CD14-positive monocyte (primary cell): Measurements from ENCODE around the gene NPHP3. TPM values are rescaled to one million over a fixed set of nuclear protein-coding genes. Genes with fewer than 3 reads are reported as not detected.

Source experiments
- DNase-seq, 3 donors: peaks; one replicate each; pipeline ENCODE4 v3.0.0-alpha.2; 2011 to 2022
- H2AFZ ChIP-seq: 2 replicates; pipeline ENCODE4 v1.6.0; 2012; ENCODE audit warnings: mild to moderate bottlenecking, low read depth, low read length, inconsistent platforms; ENCODE audit not compliant: insufficient read depth, poor library complexity, severe bottlenecking
- H3K27ac ChIP-seq, 2 donors: 1 replicate in 1 of 2; 2 replicates in 1 of 2; pipeline ENCODE4 v1.5.1; 2012 to 2013; ENCODE audit warnings: low read length in 2 of 2, control low read depth in 1 of 2, inconsistent platforms in 1 of 2, low read depth in 1 of 2, mild to moderate bottlenecking in 1 of 2
- H3K27me3 ChIP-seq, 2 donors: one replicate each; pipeline versions ENCODE4 v1.6.0 to v1.6.1; 2011 to 2013; ENCODE audit warnings: low read length in 2 of 2; ENCODE audit not compliant: control insufficient read depth in 2 of 2, insufficient read depth in 2 of 2
- H3K36me3 ChIP-seq, 2 donors: replicated peaks in 1 of 2; 1 replicate in 1 of 2; 2 replicates in 1 of 2; pipeline versions ENCODE4 v1.5.1 to v1.6.1; 2012 to 2013; ENCODE audit warnings: low read length in 2 of 2, control low read depth in 1 of 2, inconsistent platforms in 1 of 2, mild to moderate bottlenecking in 1 of 2; ENCODE audit not compliant: insufficient read depth in 2 of 2, control insufficient read depth in 1 of 2
- H3K4me1 ChIP-seq, 2 donors: 1 replicate in 1 of 2; 2 replicates in 1 of 2; pipeline versions ENCODE4 v1.5.1 to v1.6.1; 2012 to 2013; ENCODE audit warnings: low read length in 2 of 2, control low read depth in 1 of 2, inconsistent platforms in 1 of 2, mild to moderate bottlenecking in 1 of 2, moderate library complexity in 1 of 2; ENCODE audit not compliant: insufficient read depth in 2 of 2, control insufficient read depth in 1 of 2
- H3K4me2 ChIP-seq: replicated peaks from 2 replicates; pipeline ENCODE3; 2012; ENCODE audit warnings: low read length, moderate library complexity, mild to moderate bottlenecking; ENCODE audit not compliant: poor library complexity, severe bottlenecking; ENCODE audit errors: extremely low read depth
- H3K4me3 ChIP-seq, 3 experiments: fragments of 200-600 bp in 1 of 3; sonication (generic) in 1 of 3; replicated peaks in 1 of 3; 1 replicate in 2 of 3; 2 replicates in 1 of 3; pipeline ENCODE4 v1.5.1; 2011 to 2013; ENCODE audit warnings: low read length in 3 of 3, mild to moderate bottlenecking in 3 of 3, control low read depth in 2 of 3, low read depth in 2 of 3, inconsistent platforms in 1 of 3, moderate library complexity in 1 of 3
- H3K79me2 ChIP-seq: 2 replicates; pipeline ENCODE4 v1.6.0; 2012; ENCODE audit warnings: mild to moderate bottlenecking, control low read depth, inconsistent platforms, low read length, moderate library complexity; ENCODE audit not compliant: insufficient read depth
- H3K9ac ChIP-seq: 2 replicates; pipeline ENCODE4 v1.6.0; 2017; ENCODE audit warnings: low read length, mild to moderate bottlenecking; ENCODE audit not compliant: insufficient read depth, poor library complexity, severe bottlenecking
- H3K9me3 ChIP-seq, 2 donors: replicated peaks in 1 of 2; 1 replicate in 1 of 2; 2 replicates in 1 of 2; pipeline versions ENCODE4 v1.5.1 to v1.6.1; 2012 to 2013; ENCODE audit warnings: low read length in 2 of 2, control low read depth in 1 of 2; ENCODE audit not compliant: control insufficient read depth in 1 of 2, insufficient read depth in 1 of 2
- H4K20me1 ChIP-seq: 2 replicates; pipeline ENCODE4 v1.6.0; 2012; ENCODE audit warnings: mild to moderate bottlenecking, low read length, control low read depth, moderate library complexity; ENCODE audit not compliant: insufficient read depth
- H3K27ac Mint-ChIP-seq, 7 donors: one replicate each; pipeline ENCODE4 v1.8.0; 2020; ENCODE audit warnings: mild to moderate bottlenecking in 7 of 7, mixed read lengths in 7 of 7, moderate library complexity in 6 of 7, inconsistent platforms in 2 of 7
- H3K27me3 Mint-ChIP-seq, 3 donors: one replicate each; pipeline ENCODE4 v1.8.0; 2021 to 2022; ENCODE audit warnings: low read depth in 3 of 3, mild to moderate bottlenecking in 3 of 3, mixed read lengths in 3 of 3, moderate library complexity in 3 of 3, inconsistent platforms in 1 of 3
- H3K36me3 Mint-ChIP-seq, 2 donors: one replicate each; pipeline ENCODE4 v1.8.0; 2020; ENCODE audit warnings: mixed read lengths in 2 of 2, inconsistent platforms in 1 of 2, mild to moderate bottlenecking in 1 of 2
- H3K4me1 Mint-ChIP-seq: one replicate; pipeline ENCODE4 v1.8.0; 2020; ENCODE audit warnings: mild to moderate bottlenecking, mixed read lengths
- H3K4me3 Mint-ChIP-seq, 2 donors: one replicate each; pipeline ENCODE4 v1.8.0; 2020; ENCODE audit warnings: mild to moderate bottlenecking in 2 of 2, mixed read lengths in 2 of 2, moderate library complexity in 1 of 2
- H3K9me3 Mint-ChIP-seq, 7 donors: one replicate each; pipeline ENCODE4 v1.8.0; 2020 to 2022; ENCODE audit warnings: mixed read lengths in 7 of 7, mild to moderate bottlenecking in 6 of 7, moderate library complexity in 6 of 7, inconsistent platforms in 2 of 7
- WGBS: methylation state at CpG from one replicate; pipeline ENCODE4 v1.1.5; 2013; ENCODE audit warnings: missing lambda C conversion rate; ENCODE audit not compliant: insufficient coverage; 5-methylcytosine and 5-hydroxymethylcytosine counted together
- intact Hi-C, 2 donors: fragments of 100-400 bp; cut with micrococcal nuclease; formaldehyde crosslinking; loops; one replicate each; pipeline versions ENCODE4 v1.15.0 to v1.15.1; 2023
- polyA plus RNA-seq, 3 donors: library from polyadenylated mRNA; depleted of rRNA in 1 of 3; unstranded in 2 of 3; stranded (reverse) in 1 of 3; fragments of 300-500 nt in 2 of 3; fragments of >200 nt in 1 of 3; fragmentation: Illumina TruSeq in 2 of 3; gene quantifications; 1 replicate in 2 of 3; 2 replicates in 1 of 3; pipeline ENCODE4 v1.2.3, GENCODE V29; 2012 to 2021
- TF ChIP-seq, protein P1 (sequence below): fragments of 200-600 bp; IDR thresholded peaks from one replicate; pipeline ENCODE4 v1.8.0; 2022; ENCODE audit warnings: antibody characterized with exemption, mild to moderate bottlenecking

Gene NPHP3
- polyA plus RNA-seq, 3 donors: 1.3 to 15.0 (median 2.0) TPM

- H3K4me1 ChIP-seq: peaks cover 7 to 11% of the 10 kb centered on the region in 2 donors
- intact Hi-C loops: no loop called here
- H2AFZ ChIP-seq: no peak overlapping the region
- no peak overlapping the region for H3K9ac ChIP-seq
- no CpG with 5 or more reads among the region's 2 CpGs for WGBS
- Mint-ChIP-seq H3K4me3 (no peak overlapping the region), H3K27ac (no peak overlapping the region), H3K36me3 (no peaks in the 10 kb centered on the region), H3K27me3 (no peaks in the 10 kb centered on the region), H3K9me3 (no peaks in the 10 kb centered on the region), H3K4me1 (peaks cover 18% of the 10 kb centered on the region)
- H3K4me3 ChIP-seq: no peak overlapping the region
- no peaks in the 10 kb centered on the region for H4K20me1 ChIP-seq
- no peak overlapping the region for H3K4me2 ChIP-seq
- H3K27ac ChIP-seq: no peak overlapping the region
- no peaks in the 10 kb centered on the region for H3K9me3 ChIP-seq
- no peaks in the 10 kb centered on the region for H3K27me3 ChIP-seq
- TF ChIP-seq, protein P1, sequence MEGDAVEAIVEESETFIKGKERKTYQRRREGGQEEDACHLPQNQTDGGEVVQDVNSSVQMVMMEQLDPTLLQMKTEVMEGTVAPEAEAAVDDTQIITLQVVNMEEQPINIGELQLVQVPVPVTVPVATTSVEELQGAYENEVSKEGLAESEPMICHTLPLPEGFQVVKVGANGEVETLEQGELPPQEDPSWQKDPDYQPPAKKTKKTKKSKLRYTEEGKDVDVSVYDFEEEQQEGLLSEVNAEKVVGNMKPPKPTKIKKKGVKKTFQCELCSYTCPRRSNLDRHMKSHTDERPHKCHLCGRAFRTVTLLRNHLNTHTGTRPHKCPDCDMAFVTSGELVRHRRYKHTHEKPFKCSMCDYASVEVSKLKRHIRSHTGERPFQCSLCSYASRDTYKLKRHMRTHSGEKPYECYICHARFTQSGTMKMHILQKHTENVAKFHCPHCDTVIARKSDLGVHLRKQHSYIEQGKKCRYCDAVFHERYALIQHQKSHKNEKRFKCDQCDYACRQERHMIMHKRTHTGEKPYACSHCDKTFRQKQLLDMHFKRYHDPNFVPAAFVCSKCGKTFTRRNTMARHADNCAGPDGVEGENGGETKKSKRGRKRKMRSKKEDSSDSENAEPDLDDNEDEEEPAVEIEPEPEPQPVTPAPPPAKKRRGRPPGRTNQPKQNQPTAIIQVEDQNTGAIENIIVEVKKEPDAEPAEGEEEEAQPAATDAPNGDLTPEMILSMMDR: no peak
- no peaks in the 10 kb centered on the region for H3K36me3 ChIP-seq
- H3K79me2 ChIP-seq: peaks cover 5% of the 10 kb centered on the region
- no peak for DNase-seq
Measured at GRCh38 chr3:132655471-132655870, 66.7 kb downstream of the NPHP3 start.

DNA sequence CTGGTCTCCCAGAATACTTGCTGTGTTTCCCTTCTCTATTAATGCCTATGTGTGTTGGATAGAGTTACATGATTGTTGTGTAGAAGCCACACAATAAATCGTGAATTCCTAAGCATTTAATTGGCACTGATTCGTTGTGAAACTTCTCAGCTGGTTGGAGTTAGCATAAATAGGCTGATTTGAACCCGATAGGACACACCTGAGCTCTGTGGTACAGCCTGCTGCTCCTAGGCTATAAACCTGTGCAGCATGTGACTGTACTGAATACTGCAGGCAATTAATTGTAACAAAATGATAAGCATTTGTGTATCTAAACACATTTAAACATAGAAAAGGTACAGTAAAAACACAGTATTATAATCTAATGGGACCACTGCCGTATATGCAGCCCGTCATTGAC lies 67.5 kb downstream of the NPHP3 start:
- H3K27me3 Mint-ChIP-seq: no peaks in the 10 kb centered on the region
- TF ChIP-seq, protein P1: no peak
- 100% methylated on average over 4 of the region's 5 CpGs for WGBS

More for the DNA sequence above, 67.5 kb downstream of the NPHP3 start:
- H2AFZ ChIP-seq: no peak overlapping the region
- no peaks in the 10 kb centered on the region for H3K79me2 ChIP-seq
- H3K36me3 ChIP-seq: no peaks in the 10 kb centered on the region
- no peak overlapping the region for H3K27ac Mint-ChIP-seq
- H3K9me3 Mint-ChIP-seq: no peaks in the 10 kb centered on the region
- intact Hi-C loops: no loop called here
- H3K9ac ChIP-seq: no peak overlapping the region
- H3K9me3 ChIP-seq: no peaks in the 10 kb centered on the region
- H3K36me3 Mint-ChIP-seq: no peaks in the 10 kb centered on the region
- no peak overlapping the region for H3K4me2 ChIP-seq
- H3K27me3 ChIP-seq: no peaks in the 10 kb centered on the region
- no peak overlapping the region for H3K27ac ChIP-seq
- no peaks in the 10 kb centered on the region for H4K20me1 ChIP-seq
- no peak overlapping the region for H3K4me3 ChIP-seq
- H3K4me3 Mint-ChIP-seq: no peak overlapping the region
- peaks cover 17% of the 10 kb centered on the region for H3K4me1 Mint-ChIP-seq
- DNase-seq: no peak
- peaks cover 7 to 11% of the 10 kb centered on the region in 2 donors for H3K4me1 ChIP-seq
